Skeletal muscle satellite cell (primary cell): ENCODE data around the gene S100A11.

Source experiments
- H3K27me3 ChIP-seq: 2 replicates; pipeline ENCODE4 v1.7.0; 2013; ENCODE audit warnings: low read length; ENCODE audit not compliant: control insufficient read depth, insufficient read depth
- H3K36me3 ChIP-seq: 2 replicates; pipeline ENCODE4 v1.7.0; 2013; ENCODE audit warnings: mild to moderate bottlenecking, control low read depth, low read length; ENCODE audit not compliant: insufficient read depth
- H3K4me1 ChIP-seq: 2 replicates; pipeline ENCODE4 v1.7.0; 2013; ENCODE audit warnings: low read length; ENCODE audit not compliant: control insufficient read depth, insufficient read depth
- H3K4me2 ChIP-seq: 2 replicates; pipeline ENCODE4 v1.7.0; 2013; ENCODE audit warnings: mild to moderate bottlenecking, low read length
- H3K4me3 ChIP-seq: 2 replicates; pipeline ENCODE4 v1.7.0; 2013; ENCODE audit warnings: low read length
- H3K9ac ChIP-seq: 2 replicates; pipeline ENCODE4 v1.7.0; 2013; ENCODE audit warnings: mild to moderate bottlenecking, low read depth, low read length, moderate library complexity
- H3K9me3 ChIP-seq: replicated peaks from 2 replicates; pipeline ENCODE4 v1.7.0; 2013; ENCODE audit warnings: mild to moderate bottlenecking, control low read depth, low read length

Gene S100A11

DNA sequence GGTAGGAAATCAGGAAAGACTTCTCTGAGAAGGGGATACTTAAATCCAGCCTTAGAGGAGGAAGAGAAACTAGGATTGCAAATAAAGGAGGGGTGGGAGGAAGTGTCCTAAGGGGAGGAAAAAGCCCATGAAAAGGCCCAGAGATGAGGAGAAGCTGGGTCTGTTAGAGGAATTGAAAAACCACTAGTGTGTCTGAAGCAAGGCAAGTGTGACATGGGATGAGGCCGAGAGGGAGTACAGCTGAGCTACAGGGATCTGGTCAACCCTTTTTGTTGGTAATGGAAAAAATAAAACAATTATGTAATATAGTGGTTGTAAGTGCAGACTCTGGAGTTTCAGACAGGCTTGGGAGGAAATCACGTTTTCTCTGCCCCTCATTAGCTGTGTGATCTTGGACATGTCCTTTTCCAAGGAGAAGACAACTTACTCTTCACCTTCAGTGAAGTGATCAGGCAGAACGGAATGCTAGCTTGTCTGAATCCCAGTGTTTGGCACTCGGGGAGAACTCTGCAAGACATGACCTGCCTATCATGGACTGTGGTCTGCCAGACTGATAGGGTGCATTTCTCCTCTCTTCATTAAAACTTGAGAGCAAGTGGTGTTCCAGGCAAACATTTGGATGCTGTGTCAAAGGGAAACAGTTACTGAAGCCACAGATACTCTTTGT lies 35.7 kb downstream of the S100A11 start:
- Histone ChIP-seq H3K9ac (no peak overlapping the region), H3K4me1 (peaks cover 7% of the 10 kb centered on the region), H3K9me3 (no peaks in the 10 kb centered on the region), H3K4me3 (no peak overlapping the region), H3K4me2 (peak overlapping the region; percentile 63), H3K36me3 (no peaks in the 10 kb centered on the region), H3K27me3 (peaks cover 29% of the 10 kb centered on the region)

DNA sequence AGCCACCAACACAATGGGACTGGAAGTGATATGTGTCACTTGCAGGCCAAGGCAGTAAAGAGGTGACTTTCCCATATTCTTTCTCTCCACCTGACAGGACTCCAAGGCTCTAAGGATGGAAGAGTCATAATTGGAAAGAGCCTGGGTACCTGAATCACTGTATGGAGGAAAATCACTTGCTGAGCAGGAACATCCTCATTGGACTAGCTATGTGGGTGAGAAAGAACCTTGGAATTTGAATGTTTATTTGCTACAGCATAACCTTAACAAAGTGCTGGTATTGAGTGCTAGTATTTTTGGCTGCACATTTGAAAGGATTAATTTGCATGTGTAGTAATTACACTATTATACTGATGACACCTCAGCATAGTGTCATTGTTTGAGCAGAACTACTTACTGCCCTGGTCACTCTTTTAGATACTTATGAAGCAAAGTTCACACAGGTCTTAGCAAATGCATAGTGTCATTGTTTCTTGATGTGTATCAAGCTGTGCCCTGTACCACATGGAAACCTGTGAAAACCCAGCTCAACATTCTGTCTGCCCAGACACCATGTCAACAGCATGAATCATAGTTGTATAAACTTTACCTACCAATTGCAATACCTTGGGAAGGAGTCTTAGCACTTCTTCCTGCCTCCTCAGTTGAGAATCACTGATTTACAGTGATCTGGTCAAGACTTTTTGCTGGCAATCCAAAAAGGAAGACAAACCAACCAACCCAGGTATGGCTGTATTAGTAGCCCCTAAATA lies 38.0 kb downstream of the S100A11 start:
- H3K9me3 ChIP-seq: no peaks in the 10 kb centered on the region
- H3K4me1 ChIP-seq: peaks cover 21% of the 10 kb centered on the region
- no peaks in the 10 kb centered on the region for H3K36me3 ChIP-seq
- peaks cover 10% of the 10 kb centered on the region for H3K27me3 ChIP-seq
- H3K4me3 ChIP-seq: no peak overlapping the region
- H3K4me2 ChIP-seq: no peak overlapping the region
- no peak overlapping the region for H3K9ac ChIP-seq

DNA sequence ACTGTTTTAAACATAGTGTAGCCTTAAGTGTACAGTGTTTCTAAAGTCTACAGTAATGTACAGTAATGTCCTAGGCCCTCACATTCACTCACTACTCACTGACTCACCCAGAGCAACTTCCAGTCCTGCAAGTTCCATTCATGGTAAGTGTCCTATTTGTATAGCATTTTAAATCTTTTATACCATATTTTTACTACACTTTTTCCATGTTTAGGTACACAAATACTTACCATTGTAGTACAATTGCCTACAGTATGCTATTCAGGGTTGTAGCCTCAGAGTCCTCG lies 39.6 kb downstream of the S100A11 start:
- Histone ChIP-seq H3K36me3 (peaks cover 4% of the 10 kb centered on the region), H3K27me3 (no peaks in the 10 kb centered on the region), H3K9me3 (no peaks in the 10 kb centered on the region), H3K4me2 (no peak overlapping the region), H3K9ac (no peak overlapping the region), H3K4me1 (peaks cover 21% of the 10 kb centered on the region), H3K4me3 (no peak overlapping the region)

DNA sequence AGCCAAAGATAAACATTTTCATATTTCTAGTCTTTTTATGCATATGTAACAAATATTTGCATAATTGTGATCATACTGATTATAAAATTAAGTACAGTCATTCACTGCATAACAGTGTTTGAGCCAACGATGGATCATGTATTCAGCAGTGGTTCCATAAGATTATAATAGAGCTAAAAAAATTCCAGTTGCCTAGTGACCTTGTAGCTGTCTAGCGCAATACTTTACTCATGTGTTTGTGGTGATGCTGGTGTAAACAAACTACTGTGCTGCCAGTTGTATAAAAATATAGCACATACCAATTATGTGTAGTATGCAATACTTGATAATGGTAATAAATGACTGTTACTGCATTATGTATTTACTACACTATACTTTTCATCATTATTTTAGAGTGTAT lies 41.0 kb downstream of the S100A11 start:
- no peak overlapping the region for H3K4me2 ChIP-seq

DNA sequence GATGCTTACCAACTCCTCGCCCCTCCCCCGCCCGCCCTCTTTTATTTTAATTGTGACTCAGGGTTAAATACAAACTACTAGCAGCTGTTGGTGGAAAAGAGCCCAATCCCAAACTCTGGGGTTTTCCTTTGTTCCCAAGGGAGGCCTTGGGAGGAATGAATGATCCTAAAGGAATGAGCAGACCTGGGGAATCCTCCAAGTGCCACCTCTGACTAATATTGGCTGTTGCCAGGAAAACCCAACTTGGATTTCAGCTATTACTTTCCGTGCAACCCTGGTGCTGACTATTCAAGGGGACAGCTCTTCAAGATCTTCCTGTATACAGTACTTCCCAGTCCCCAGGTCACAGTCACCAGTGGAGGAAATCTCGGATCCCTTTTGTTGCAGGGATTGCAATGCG lies 41.8 kb downstream of the S100A11 start:
- Histone ChIP-seq H3K9ac (no peak overlapping the region), H3K4me3 (no peak overlapping the region)

More for the DNA sequence above, 41.0 kb downstream of the S100A11 start:
- Histone ChIP-seq H3K4me3 (no peak overlapping the region), H3K4me1 (peaks cover 29% of the 10 kb centered on the region), H3K36me3 (peaks cover 4% of the 10 kb centered on the region), H3K27me3 (no peaks in the 10 kb centered on the region), H3K9me3 (no peaks in the 10 kb centered on the region), H3K9ac (no peak overlapping the region)

DNA sequence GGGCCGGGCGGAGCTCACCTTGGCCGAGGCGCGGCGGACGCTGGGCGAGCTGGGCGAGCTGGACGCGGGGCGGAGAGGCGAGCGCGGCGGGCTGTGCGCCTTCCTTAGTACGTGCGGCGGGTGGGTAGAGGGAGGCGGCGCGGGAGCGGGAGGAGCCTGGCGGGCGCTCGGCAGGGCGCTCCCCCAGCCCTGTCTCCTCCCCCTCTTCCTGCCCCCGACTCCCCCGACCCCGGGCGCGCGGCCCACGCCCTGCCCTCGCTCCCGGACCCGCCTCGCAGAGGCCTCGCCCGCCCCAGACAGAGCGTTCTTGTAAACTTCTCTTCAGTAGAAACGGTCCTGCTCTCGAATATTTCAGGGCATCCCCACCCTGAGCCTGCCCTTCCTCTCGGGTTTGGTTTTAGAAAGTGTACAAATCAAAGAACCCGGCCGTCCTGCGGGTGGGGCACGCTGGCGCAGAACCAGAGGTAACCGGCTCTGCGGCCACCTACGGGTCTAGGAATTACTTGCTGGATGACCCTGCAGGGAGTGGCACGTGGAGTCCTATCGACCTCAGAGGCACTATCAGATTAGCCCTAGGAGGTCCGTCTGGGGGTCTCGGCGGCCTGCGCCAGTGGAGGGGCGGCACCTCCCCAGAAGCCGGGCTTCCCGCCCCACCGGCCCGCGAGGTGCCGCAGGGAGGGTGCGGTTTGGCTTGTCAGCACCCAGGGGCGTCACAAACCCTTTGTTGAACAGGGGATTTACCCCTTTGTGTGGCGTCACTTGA lies 42.9 kb downstream of the S100A11 start, which contains the start of gene S100A10:
Gene S100A10 (minus strand): TSS at position 126 of the 763 bp plus-strand sequence. CDS start 7,629 bp downstream, outside the sequence.
- Histone ChIP-seq H3K4me1 (peaks cover 47% of the 10 kb centered on the region), H3K27me3 (no peaks in the 10 kb centered on the region), H3K36me3 (peaks cover 9% of the 10 kb centered on the region), H3K9me3 (no peaks in the 10 kb centered on the region), H3K4me2 (peak within 1 kb of the TSS; percentile 86), H3K4me3 (peak within 1 kb of the TSS; percentile 97), H3K9ac (peak within 1 kb of the TSS; percentile 96)

More for the DNA sequence above, 41.8 kb downstream of the S100A11 start:
- H3K27me3 ChIP-seq: no peaks in the 10 kb centered on the region
- peak overlapping the region; percentile 48 for H3K4me2 ChIP-seq
- H3K9me3 ChIP-seq: no peaks in the 10 kb centered on the region
- H3K36me3 ChIP-seq: peaks cover 9% of the 10 kb centered on the region
- H3K4me1 ChIP-seq: peaks cover 37% of the 10 kb centered on the region

DNA sequence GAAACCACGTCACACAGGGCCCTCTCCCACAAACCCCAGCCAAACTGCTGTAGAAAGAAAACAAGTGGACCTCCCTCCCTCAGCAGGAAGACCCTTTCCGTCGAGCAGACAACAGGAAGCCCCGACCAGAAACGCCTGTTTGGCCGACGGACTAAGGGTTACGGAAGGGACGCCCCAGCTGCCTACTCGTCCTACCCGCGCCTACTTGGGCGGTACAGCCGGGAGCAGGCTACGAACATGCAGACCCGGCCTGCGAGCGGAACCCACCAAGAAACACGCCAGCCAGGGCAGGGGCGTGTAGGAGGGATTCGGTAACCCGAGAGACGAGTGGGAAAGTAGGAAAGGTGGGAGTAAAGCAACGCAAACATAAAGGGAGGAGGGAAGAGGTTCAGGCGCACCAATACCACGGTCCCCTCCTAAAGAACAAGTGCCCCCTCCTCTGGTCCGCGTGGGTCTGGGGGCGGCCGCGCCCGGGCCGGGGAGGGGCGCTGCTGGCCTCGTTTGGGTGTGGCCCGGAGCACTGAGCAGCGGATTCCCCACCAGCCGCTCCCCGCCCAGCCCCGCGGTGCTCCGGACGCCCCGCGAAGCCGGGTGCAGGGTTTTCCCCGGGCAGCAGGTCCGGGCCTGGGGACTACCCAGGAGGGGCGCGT lies 43.6 kb downstream of the S100A11 start:
- H3K9me3 ChIP-seq: no peaks in the 10 kb centered on the region
- peaks cover 54% of the 10 kb centered on the region for H3K4me1 ChIP-seq
- peak overlapping the region; percentile 97 for H3K4me3 ChIP-seq
- peak overlapping the region; percentile 86 for H3K4me2 ChIP-seq
- H3K9ac ChIP-seq: peak overlapping the region; percentile 96
- no peaks in the 10 kb centered on the region for H3K27me3 ChIP-seq
- peaks cover 9% of the 10 kb centered on the region for H3K36me3 ChIP-seq

DNA sequence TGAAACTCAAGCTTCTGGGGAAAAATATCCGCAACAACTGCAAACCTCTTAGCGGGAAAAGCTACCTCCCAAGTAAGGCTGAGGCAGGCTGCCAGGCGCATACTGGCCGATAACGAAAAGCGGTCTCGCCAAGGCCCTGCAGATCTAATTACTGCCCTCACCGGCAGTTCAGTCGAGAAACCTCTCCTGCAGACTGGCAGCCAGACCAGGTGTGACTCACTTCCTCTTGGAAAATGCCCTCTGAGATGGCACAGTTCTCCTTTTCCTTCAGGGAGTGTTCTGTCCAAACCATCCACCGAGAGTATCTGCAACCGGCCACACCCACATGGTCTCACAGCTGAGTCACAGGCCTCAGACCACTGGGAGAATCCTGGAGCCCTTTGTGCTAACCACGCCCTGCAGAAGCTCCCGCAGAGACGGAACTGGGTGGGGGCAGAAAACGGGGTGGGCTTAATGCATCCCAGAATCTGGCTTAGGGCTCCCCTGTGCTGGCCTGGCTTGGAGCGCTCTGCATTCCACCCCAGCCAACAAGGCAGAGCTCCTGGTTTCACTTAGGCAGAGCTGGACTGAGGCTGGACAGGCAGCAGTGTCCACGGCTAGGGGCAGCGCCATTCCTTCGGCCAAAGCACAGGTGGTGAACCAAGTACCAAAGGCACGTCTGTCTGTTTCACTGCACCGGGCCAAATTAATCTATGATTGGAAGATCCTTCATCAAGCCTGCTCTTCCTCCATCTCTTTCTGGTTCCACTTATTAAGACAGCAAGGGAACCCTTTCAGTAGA lies 44.3 kb downstream of the S100A11 start:
- H3K9me3 ChIP-seq: no peaks in the 10 kb centered on the region

DNA sequence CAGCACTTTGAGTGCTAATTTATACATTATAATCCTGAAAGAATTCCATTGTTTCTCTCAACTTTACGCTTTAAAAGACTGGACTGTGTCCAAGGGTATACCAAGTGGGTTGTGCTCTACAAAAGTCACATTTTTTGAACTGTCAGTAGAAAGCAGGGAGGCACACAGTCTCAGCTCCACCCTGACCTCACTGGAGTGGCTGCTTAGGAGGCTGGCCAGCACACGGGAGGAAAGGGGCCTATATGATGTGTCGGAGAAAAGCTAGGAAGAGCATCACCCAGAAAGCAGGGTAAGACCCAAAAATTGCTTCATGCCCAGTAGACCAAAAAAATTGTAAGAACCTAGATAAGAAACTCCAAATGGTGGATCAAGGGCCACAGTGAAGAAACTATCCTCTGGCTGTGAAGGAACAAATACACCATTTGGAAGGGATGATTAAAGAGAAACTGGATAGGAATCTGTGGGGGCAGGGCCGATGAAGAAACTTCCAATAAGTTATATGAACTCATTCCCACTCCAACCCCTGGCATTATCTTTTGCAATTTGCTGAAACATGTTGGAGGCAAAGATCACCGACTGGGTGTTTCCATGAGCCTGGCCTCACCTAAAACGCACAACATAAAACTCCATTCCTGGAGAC lies 45.0 kb downstream of the S100A11 start:
- H3K9me3 ChIP-seq: no peaks in the 10 kb centered on the region
- peaks cover 9% of the 10 kb centered on the region for H3K36me3 ChIP-seq
- H3K4me1 ChIP-seq: peaks cover 60% of the 10 kb centered on the region
- no peaks in the 10 kb centered on the region for H3K27me3 ChIP-seq
- H3K4me3 ChIP-seq: peak overlapping the region; percentile 97
- peak overlapping the region; percentile 86 for H3K4me2 ChIP-seq
- peak overlapping the region; percentile 74 for H3K9ac ChIP-seq

More for the DNA sequence above, 44.3 kb downstream of the S100A11 start:
- Histone ChIP-seq H3K36me3 (peaks cover 9% of the 10 kb centered on the region), H3K4me1 (peaks cover 60% of the 10 kb centered on the region), H3K9ac (peak overlapping the region; percentile 96), H3K27me3 (no peaks in the 10 kb centered on the region), H3K4me3 (peak overlapping the region; percentile 97), H3K4me2 (peak overlapping the region; percentile 86)

DNA sequence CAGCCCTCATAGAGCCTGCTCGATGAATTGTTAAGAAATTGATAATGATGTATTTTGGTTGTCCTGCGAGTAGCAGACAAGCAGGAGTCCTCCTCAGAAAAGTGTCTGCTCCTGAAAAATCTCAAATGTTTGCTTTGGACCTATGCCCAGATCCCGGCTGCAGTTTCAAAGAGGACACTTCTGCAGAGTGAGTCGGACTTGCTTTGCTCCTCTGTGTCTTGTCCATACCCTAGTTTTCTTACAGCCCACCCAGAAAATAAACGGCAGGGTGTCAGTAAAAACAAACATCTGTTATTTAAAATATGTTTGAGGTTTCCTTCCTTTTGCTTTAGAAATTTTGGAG lies 46.0 kb downstream of the S100A11 start:
- peak overlapping the region; percentile 97 for H3K4me3 ChIP-seq
- H3K4me2 ChIP-seq: peak overlapping the region; percentile 86
- peaks cover 65% of the 10 kb centered on the region for H3K4me1 ChIP-seq
- H3K9ac ChIP-seq: peak overlapping the region; percentile 74
- peaks cover 18% of the 10 kb centered on the region for H3K36me3 ChIP-seq
- no peaks in the 10 kb centered on the region for H3K27me3 ChIP-seq
- no peaks in the 10 kb centered on the region for H3K9me3 ChIP-seq
